NCI-H82 (cell line): ENCODE results near the gene DENND1B.
A peak's percentile ranks its signal among the peaks of the same experiment; 100 is the strongest.

Experiments used
- DNase-seq: peaks from one replicate; lab custom pipeline; 2025; lab: John Stamatoyannopoulos, UW

DENND1B gene

DNA sequence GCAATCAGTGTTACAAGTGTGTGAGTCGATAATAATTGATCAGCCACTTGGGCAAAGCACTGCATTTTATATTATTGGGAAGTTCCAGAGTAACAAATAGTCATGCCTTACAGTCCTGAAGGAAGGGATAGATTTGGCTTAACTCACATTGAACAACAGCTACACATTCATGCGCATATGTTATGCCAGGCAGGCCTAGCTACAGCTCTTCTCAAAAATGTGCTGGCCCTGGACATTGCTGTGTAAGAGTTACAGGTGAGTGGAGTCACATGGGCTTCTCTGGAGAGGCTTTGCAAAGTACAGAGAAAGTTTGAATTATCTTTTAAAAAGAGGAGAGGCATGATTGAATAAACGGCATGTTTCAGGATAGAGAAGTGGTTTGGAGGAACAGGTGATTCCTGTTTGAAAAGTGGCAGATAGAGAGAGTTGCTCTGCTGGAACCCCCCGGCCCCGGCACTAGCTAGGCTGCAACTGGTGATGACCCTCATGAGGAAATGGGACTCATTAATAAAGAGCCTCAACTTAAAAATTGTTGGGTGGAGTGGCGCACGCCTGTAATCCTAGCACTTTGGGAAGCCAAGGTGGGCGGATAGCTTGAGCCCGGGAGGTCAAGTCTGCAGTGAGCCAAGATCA, 306.6 kb downstream of the DENND1B start:
- DNase-seq = no peak

DNA sequence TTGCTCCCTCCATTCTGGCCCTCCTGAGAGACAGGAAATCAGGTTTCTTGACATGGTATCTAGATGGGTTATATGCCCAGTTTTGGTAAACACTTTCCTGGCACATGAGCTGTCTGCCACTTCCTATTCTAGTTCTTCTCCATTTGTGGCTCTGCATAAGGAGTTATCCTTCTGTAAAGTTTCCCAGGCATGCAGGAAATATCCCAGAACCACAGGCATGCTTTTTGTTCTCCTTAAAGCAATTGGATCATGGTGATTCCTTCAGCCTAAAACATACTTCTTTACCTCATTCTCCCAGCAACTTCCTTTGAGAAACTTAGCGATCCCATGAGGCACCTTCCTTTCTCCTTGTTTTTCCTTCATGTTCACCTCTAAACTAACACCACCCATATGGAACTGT, 307.4 kb downstream of the DENND1B start:
- no peak for DNase-seq

DNA sequence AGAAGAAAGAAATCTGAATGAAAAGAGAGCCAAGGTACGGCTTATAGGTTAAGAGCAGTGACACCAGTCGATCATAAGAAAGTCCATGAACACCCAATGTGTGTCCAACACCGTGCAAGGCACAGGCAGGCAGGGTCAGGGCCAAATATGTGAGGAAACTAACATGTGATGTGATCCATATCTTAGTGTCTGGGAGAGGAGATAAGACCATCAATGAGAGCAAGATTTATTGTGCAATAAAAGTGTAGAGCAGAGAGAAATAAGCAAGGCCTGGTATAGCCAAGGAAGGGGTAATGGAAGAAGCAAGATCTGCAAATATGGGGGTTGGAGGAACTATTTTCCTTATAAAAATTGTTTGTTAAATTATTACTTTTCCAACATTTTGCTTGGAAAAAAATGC, 308.5 kb downstream of the DENND1B start:
- DNase-seq = no peak

DNA sequence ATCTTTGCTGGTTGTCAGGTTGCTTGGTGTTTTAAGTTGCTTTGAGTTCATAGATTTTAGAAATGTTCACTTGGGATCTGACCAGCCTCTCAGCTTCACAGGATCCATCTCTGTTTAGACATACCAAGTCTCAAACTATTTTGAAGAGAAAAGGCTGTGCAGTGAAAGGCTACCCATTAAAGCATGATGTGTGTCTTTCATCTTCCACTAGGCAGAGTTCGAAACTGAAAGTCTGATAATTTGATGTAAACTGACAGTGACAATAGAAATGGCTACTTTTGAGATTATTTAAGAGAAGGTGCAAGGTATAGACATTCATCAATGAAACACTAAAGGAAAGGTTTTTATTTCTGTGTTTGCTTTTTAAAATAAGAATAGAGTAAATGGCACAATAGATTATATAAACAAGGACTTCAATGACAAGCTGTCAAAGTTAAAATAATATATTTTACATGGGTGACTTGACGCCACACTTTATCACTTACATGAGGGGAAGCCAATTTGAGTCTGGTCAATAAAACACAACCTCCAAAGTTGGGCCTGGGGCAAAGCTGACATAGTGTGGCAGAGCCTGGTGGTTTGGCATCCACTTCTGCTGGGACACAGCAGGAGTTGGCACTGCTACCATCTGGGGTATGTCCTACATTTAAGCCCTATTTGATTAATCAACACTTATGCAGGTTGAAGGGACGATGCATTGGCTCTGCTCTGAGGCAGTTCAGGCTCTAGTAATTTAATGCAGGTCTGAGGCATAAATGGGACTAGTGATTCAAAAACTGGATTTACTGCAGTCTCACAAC, 309.6 kb downstream of the DENND1B start:
- DNase-seq = no peak

DNA sequence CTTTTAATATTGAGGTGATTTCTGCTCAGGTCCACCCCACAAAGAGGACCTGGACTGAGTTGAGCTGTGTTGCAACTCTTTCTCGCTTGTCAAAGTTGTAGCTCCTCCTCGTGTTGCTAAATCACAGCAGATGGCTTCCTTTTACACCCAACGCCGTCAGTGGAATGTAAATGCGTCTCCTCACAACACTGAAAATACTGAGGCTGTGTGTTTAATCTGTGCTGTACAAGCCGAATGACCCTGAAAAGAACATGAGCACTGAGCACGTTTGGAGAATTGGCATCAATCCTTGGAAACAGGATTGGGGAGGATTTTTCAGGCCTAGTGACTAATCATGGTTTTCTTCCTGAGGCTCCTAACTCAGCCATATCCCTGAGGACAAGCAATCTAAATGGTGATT, 311.2 kb downstream of the DENND1B start:
- peak; percentile 78 for DNase-seq

DNA sequence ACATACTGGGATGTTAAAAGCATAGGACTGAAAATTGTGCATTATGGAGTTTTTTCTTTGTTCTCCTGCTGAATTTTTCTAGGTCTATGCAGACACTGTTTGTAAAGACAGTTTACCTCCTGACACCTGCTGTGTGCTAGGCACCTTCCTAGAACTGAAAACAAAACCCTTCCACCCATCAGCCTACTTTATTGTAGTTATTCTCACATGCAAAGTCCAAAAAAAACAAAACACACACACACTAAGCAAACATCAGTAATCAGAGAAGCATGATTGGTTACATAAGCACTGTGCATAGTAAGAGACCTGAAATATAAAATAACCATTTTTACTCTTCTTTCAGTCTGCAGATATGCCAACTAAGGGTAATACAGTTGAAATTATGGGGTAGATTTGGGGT, 312.1 kb downstream of the DENND1B start:
- no peak for DNase-seq

DNA sequence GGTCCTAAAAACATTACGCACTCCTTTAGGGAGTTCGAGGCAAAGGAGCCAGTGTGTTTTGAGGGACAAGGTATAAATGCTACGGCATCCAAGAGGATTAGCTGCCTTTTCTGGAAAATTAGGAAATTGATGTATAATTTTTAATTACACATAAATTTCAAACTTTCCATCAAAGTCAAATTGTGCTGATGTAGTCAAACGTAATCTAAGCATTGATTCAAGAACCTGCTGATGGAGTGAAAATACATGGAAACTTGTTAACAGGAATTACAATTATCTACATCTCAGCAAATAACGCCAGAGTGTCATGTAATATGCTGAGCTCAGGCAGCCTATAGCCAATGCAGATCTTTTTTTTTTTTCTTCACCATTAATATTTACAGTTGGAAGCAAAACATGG, 312.7 kb downstream of the DENND1B start:
- DNase-seq = no peak
